Stomach smooth muscle (tissue), 2 donors: ENCODE measurements around the gene PXMP4.
A peak's percentile ranks its signal among the peaks of the same experiment; 100 is the strongest.

Experiments used
- H3K27ac ChIP-seq: one replicate; pipeline ENCODE4 v1.7.0; 2013; ENCODE audit warnings: mild to moderate bottlenecking, low read length, inconsistent platforms
- H3K27me3 ChIP-seq, 2 donors: one replicate each; pipeline ENCODE4 v1.7.0; 2013; ENCODE audit warnings: low read length in 2 of 2; ENCODE audit not compliant: insufficient read depth in 2 of 2, control insufficient read depth in 1 of 2
- H3K36me3 ChIP-seq, 2 donors: one replicate each; pipeline ENCODE4 v1.7.0; 2013; ENCODE audit warnings: low read length in 2 of 2; ENCODE audit not compliant: control insufficient read depth in 2 of 2, insufficient read depth in 2 of 2
- H3K4me1 ChIP-seq: one replicate; pipeline ENCODE4 v1.7.0; 2013; ENCODE audit warnings: low read length; ENCODE audit not compliant: control insufficient read depth, insufficient read depth
- H3K4me3 ChIP-seq, 2 donors: one replicate each; pipeline ENCODE4 v1.7.0; 2013; ENCODE audit warnings: low read length in 2 of 2
- H3K9ac ChIP-seq, 2 donors: one replicate each; pipeline ENCODE4 v1.7.0; 2013; ENCODE audit warnings: low read length in 2 of 2, mild to moderate bottlenecking in 1 of 2
- H3K9me3 ChIP-seq, 2 donors: one replicate each; pipeline ENCODE4 v1.7.0; 2013; ENCODE audit warnings: low read length in 2 of 2; ENCODE audit not compliant: control insufficient read depth in 2 of 2
- donor health status: healthy.
- donor health status: Pancreatic carcinoma.

The PXMP4 gene

GRCh38 chr20:33731693-33732165 lies 11.6 kb upstream of the PXMP4 start, which contains the start of gene ZNF341:
TSS of gene ZNF341 (plus strand) at chr20:33731996. CDS start at chr20:33732022, 26 bp downstream.
- Histone ChIP-seq H3K9me3 (peaks cover 1 to 6% of the 10 kb centered on the region in 2 donors), H3K9ac (peak within 1 kb of the TSS; percentile 70 to 81), H3K27ac (peak within 1 kb of the TSS; percentile 86), H3K27me3 (no peaks in the 10 kb centered on the region), H3K36me3 (no peaks in the 10 kb centered on the region), H3K4me1 (peaks cover 19% of the 10 kb centered on the region), H3K4me3 (peak within 1 kb of the TSS; percentile 69 to 81)

GRCh38 chr20:33730946-33731692 lies 11.0 kb upstream of the PXMP4 start:
- no peaks in the 10 kb centered on the region for H3K36me3 ChIP-seq
- peaks cover 0 to under 1% of the 10 kb centered on the region in 2 donors for H3K9me3 ChIP-seq
- H3K27me3 ChIP-seq = no peaks in the 10 kb centered on the region
- H3K9ac ChIP-seq = peak overlapping the region; percentile 70 to 81
- H3K4me1 ChIP-seq = peaks cover 19% of the 10 kb centered on the region
- H3K27ac ChIP-seq = peak overlapping the region; percentile 86
- H3K4me3 ChIP-seq = peak overlapping the region; percentile 69 to 78

- Histone ChIP-seq H3K27me3 (no peaks in the 10 kb centered on the region), H3K4me1 (peaks cover 19% of the 10 kb centered on the region), H3K4me3 (no peak overlapping the region), H3K9ac (no peak overlapping the region), H3K9me3 (no peaks in the 10 kb centered on the region), H3K36me3 (no peaks in the 10 kb centered on the region), H3K27ac (no peak overlapping the region)
Measured at GRCh38 chr20:33729101-33729500, 9.0 kb upstream of the PXMP4 start.

- H3K36me3 ChIP-seq = no peaks in the 10 kb centered on the region
- no peak overlapping the region for H3K4me3 ChIP-seq
- no peak overlapping the region for H3K27ac ChIP-seq
- H3K9ac ChIP-seq = no peak overlapping the region
- H3K9me3 ChIP-seq = no peaks in the 10 kb centered on the region
- peaks cover 14% of the 10 kb centered on the region for H3K4me1 ChIP-seq
- H3K27me3 ChIP-seq = no peaks in the 10 kb centered on the region
Measured at GRCh38 chr20:33728463-33728862, 8.4 kb upstream of the PXMP4 start.

- Histone ChIP-seq H3K27ac (no peak overlapping the region), H3K36me3 (no peaks in the 10 kb centered on the region), H3K27me3 (no peaks in the 10 kb centered on the region), H3K9ac (no peak overlapping the region), H3K9me3 (no peaks in the 10 kb centered on the region), H3K4me1 (peaks cover 13% of the 10 kb centered on the region), H3K4me3 (no peak overlapping the region)
Measured at GRCh38 chr20:33727806-33728205, 7.7 kb upstream of the PXMP4 start.

- H3K36me3 ChIP-seq = no peaks in the 10 kb centered on the region
- no peak overlapping the region for H3K4me3 ChIP-seq
- no peak overlapping the region for H3K27ac ChIP-seq
- H3K9me3 ChIP-seq = no peaks in the 10 kb centered on the region
- no peaks in the 10 kb centered on the region for H3K27me3 ChIP-seq
- H3K4me1 ChIP-seq = peaks cover 7% of the 10 kb centered on the region
- H3K9ac ChIP-seq = no peak overlapping the region
Measured at GRCh38 chr20:33727115-33727479, 7.0 kb upstream of the PXMP4 start.

- H3K4me1 ChIP-seq = no peaks in the 10 kb centered on the region
- H3K9ac ChIP-seq = no peak overlapping the region
- H3K36me3 ChIP-seq = no peaks in the 10 kb centered on the region
- H3K9me3 ChIP-seq = no peaks in the 10 kb centered on the region
- no peaks in the 10 kb centered on the region for H3K27me3 ChIP-seq
- no peak overlapping the region for H3K4me3 ChIP-seq
- no peak overlapping the region for H3K27ac ChIP-seq
Measured at GRCh38 chr20:33725607-33726264, 5.6 kb upstream of the PXMP4 start.

GRCh38 chr20:33724439-33725094 lies 4.5 kb upstream of the PXMP4 start:
- H3K9ac ChIP-seq = no peak overlapping the region
- H3K4me3 ChIP-seq = no peak overlapping the region
- no peak overlapping the region for H3K27ac ChIP-seq
- H3K27me3 ChIP-seq = no peaks in the 10 kb centered on the region
- peaks cover 5% of the 10 kb centered on the region for H3K4me1 ChIP-seq
- no peaks in the 10 kb centered on the region for H3K9me3 ChIP-seq
- H3K36me3 ChIP-seq = no peaks in the 10 kb centered on the region

GRCh38 chr20:33721391-33722140 lies 1.5 kb upstream of the PXMP4 start:
- no peaks in the 10 kb centered on the region for H3K36me3 ChIP-seq
- no peak overlapping the region for H3K9ac ChIP-seq
- peaks cover 12% of the 10 kb centered on the region for H3K4me1 ChIP-seq
- no peak overlapping the region for H3K27ac ChIP-seq
- no peaks in the 10 kb centered on the region for H3K9me3 ChIP-seq
- no peaks in the 10 kb centered on the region for H3K27me3 ChIP-seq
- H3K4me3 ChIP-seq = no peak overlapping the region

GRCh38 chr20:33719277-33719988 lies 677 bp downstream of the PXMP4 start:
- H3K4me1 ChIP-seq = peaks cover 12% of the 10 kb centered on the region
- no peaks in the 10 kb centered on the region for H3K9me3 ChIP-seq
- no peaks in the 10 kb centered on the region for H3K27me3 ChIP-seq
- peak overlapping the region; percentile 88 to 97 for H3K4me3 ChIP-seq
- peak overlapping the region; percentile 69 for H3K27ac ChIP-seq
- peak overlapping the region; percentile 75 to 83 for H3K9ac ChIP-seq
- peaks cover 0 to 2% of the 10 kb centered on the region in 2 donors for H3K36me3 ChIP-seq
